ENCODE results near the gene ENPP1.

DNA sequence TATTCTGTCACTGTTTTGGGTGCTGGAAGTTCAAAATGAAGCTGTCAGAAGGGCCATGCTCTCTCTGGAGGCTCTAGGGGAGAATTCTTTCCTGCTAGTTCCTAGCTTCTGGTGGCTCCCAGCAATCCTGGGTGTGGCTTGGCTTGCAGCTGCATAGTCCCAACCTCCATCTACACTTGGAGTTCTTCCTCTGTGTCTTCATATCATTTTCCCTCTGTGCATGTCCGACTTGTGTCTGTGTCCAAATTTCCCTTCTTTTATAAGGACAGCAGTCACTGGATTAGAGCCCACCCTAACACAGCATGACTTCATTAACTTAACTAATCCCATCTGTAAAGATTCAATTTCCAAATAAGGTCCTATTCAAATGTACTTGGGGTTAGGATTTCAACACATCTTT is 23.3 kb upstream of the ENPP1 start:
- TF ChIP-seq, protein P1, sequence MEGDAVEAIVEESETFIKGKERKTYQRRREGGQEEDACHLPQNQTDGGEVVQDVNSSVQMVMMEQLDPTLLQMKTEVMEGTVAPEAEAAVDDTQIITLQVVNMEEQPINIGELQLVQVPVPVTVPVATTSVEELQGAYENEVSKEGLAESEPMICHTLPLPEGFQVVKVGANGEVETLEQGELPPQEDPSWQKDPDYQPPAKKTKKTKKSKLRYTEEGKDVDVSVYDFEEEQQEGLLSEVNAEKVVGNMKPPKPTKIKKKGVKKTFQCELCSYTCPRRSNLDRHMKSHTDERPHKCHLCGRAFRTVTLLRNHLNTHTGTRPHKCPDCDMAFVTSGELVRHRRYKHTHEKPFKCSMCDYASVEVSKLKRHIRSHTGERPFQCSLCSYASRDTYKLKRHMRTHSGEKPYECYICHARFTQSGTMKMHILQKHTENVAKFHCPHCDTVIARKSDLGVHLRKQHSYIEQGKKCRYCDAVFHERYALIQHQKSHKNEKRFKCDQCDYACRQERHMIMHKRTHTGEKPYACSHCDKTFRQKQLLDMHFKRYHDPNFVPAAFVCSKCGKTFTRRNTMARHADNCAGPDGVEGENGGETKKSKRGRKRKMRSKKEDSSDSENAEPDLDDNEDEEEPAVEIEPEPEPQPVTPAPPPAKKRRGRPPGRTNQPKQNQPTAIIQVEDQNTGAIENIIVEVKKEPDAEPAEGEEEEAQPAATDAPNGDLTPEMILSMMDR (IDR thresholded peaks at IDR 0.05 in 2 of 3, conservative IDR thresholded peaks at IDR 0.05 in 1 of 3; ENCODE audit: insufficient read depth in 2 of 3, low read depth in 1 of 3, low read length in 3 of 3), result no peak
- no peak for TF ChIP-seq MYC (IDR thresholded peaks at IDR 0.05; ENCODE audit: low read depth, low read length)
- no peak for TF ChIP-seq MYC (CRISPR knock-in tag; IDR thresholded peaks at IDR 0.05; ENCODE audit: borderline replicate concordance, low read depth)
- TF ChIP-seq ZNF263 (CRISPR knock-in tag; IDR thresholded peaks at IDR 0.05; ENCODE audit: borderline replicate concordance), result no peak
- TF ChIP-seq SIN3A (IDR thresholded peaks at IDR 0.05; ENCODE audit: borderline replicate concordance in 2 of 2, control insufficient read depth in 1 of 2, low read depth in 2 of 2, low read length in 2 of 2), result no peak
- TF ChIP-seq, protein P2, sequence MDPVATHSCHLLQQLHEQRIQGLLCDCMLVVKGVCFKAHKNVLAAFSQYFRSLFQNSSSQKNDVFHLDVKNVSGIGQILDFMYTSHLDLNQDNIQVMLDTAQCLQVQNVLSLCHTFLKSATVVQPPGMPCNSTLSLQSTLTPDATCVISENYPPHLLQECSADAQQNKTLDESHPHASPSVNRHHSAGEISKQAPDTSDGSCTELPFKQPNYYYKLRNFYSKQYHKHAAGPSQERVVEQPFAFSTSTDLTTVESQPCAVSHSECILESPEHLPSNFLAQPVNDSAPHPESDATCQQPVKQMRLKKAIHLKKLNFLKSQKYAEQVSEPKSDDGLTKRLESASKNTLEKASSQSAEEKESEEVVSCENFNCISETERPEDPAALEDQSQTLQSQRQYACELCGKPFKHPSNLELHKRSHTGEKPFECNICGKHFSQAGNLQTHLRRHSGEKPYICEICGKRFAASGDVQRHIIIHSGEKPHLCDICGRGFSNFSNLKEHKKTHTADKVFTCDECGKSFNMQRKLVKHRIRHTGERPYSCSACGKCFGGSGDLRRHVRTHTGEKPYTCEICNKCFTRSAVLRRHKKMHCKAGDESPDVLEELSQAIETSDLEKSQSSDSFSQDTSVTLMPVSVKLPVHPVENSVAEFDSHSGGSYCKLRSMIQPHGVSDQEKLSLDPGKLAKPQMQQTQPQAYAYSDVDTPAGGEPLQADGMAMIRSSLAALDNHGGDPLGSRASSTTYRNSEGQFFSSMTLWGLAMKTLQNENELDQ (CRISPR knock-in tag; IDR thresholded peaks at IDR 0.05; ENCODE audit: borderline replicate concordance), result no peak
- TF ChIP-seq, protein P3, sequence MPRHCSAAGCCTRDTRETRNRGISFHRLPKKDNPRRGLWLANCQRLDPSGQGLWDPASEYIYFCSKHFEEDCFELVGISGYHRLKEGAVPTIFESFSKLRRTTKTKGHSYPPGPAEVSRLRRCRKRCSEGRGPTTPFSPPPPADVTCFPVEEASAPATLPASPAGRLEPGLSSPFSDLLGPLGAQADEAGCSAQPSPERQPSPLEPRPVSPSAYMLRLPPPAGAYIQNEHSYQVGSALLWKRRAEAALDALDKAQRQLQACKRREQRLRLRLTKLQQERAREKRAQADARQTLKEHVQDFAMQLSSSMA (CRISPR knock-in tag; IDR thresholded peaks at IDR 0.05), result no peak
- TF ChIP-seq ZKSCAN1 (IDR thresholded peaks at IDR 0.05; ENCODE audit: low read depth, low read length), result no peak

All from K562 (cell line).